Measurements from ENCODE around the gene CD109. TPM values are rescaled to one million over a fixed set of nuclear protein-coding genes. Genes with fewer than 3 reads are reported as not detected.

CD109 gene
- total RNA-seq, 2 experiments from 2014 or later: 7.2 to 9.1 TPM

- no peaks in the 10 kb centered on the region for H3K27me3 Mint-ChIP-seq
- no peak overlapping the region for H3K27ac Mint-ChIP-seq
- CTCF ChIA-PET: interaction anchor here (0.6 to 4.3 kb wide), 34 partner anchors 10 to 1510 kb away, joined by 3 to 174 read pairs (median 4); partner anchors contain the start of genes CD109, COL12A1, COX7A2 and SLC17A5
- intact Hi-C loops (cut with micrococcal nuclease): loop anchor here (1.0 kb wide), 1 partner anchor 58 kb away; no protein-coding TSS in a partner anchor
- peaks cover 4% of the 10 kb centered on the region for H3K36me3 Mint-ChIP-seq
- H3K9me3 Mint-ChIP-seq: no peaks in the 10 kb centered on the region
- no peak overlapping the region for H3K4me3 Mint-ChIP-seq
- peaks cover 10% of the 10 kb centered on the region for H3K4me1 Mint-ChIP-seq (ENCODE audit: low read depth)
- DNase-seq: peak; percentile 81
- POLR2A ChIA-PET: no interaction called here
Measured at GRCh38 chr6:73732845-73733675, 37.1 kb downstream of the CD109 start.

GRCh38 chr6:73733791-73734190, 37.8 kb downstream of the CD109 start:
- H3K9me3 Mint-ChIP-seq: no peaks in the 10 kb centered on the region
- H3K4me3 Mint-ChIP-seq: no peak overlapping the region
- intact Hi-C loops (cut with micrococcal nuclease): loop anchor here (1.0 kb wide), 1 partner anchor 58 kb away; no protein-coding TSS in a partner anchor
- peaks cover 4% of the 10 kb centered on the region for H3K36me3 Mint-ChIP-seq
- CTCF ChIA-PET: interaction anchor here (0.6 to 4.3 kb wide), 30 partner anchors 10 to 1509 kb away, joined by 3 to 174 read pairs (median 4); partner anchors contain the start of genes CD109, COL12A1, COX7A2 and SLC17A5
- H3K27ac Mint-ChIP-seq: no peak overlapping the region
- no peaks in the 10 kb centered on the region for H3K27me3 Mint-ChIP-seq
- DNase-seq: no peak
- POLR2A ChIA-PET: no interaction called here
- H3K4me1 Mint-ChIP-seq (ENCODE audit: low read depth): peaks cover 6% of the 10 kb centered on the region

- Mint-ChIP-seq H3K27me3 (no peaks in the 10 kb centered on the region), H3K9me3 (no peaks in the 10 kb centered on the region), H3K36me3 (peaks cover 4% of the 10 kb centered on the region), H3K4me1 (ENCODE audit: low read depth) (peaks cover 2% of the 10 kb centered on the region), H3K27ac (no peak overlapping the region), H3K4me3 (no peak overlapping the region)
- no peak for DNase-seq
- POLR2A ChIA-PET: no interaction called here
- intact Hi-C loops (cut with micrococcal nuclease): loop anchor here (5.0 kb wide), 1 partner anchor 357 kb away; no protein-coding TSS in a partner anchor
- CTCF ChIA-PET: no interaction called here
Measured at GRCh38 chr6:73734832-73735453, 38.9 kb downstream of the CD109 start.

- ChIA-PET CTCF (interaction anchor here (0.6 to 9.1 kb wide), 18 partner anchors 9 to 1479 kb away, joined by 3 to 169 read pairs (median 4); no protein-coding TSS in a partner anchor), POLR2A (interaction anchor here (0.6 kb wide), 1 partner anchor 1488 kb away, joined by 5 read pairs; no protein-coding TSS in a partner anchor)
- intact Hi-C loops (cut with micrococcal nuclease): loop anchor here (1.0 to 5.0 kb wide), 3 partner anchors 117 to 1470 kb away; no protein-coding TSS in a partner anchor
- Mint-ChIP-seq H3K27me3 (no peaks in the 10 kb centered on the region), H3K4me1 (ENCODE audit: low read depth) (no peaks in the 10 kb centered on the region), H3K27ac (no peak overlapping the region), H3K9me3 (no peaks in the 10 kb centered on the region), H3K4me3 (no peak overlapping the region), H3K36me3 (no peaks in the 10 kb centered on the region)
- DNase-seq: no peak
Measured at GRCh38 chr6:73738367-73739028, 42.5 kb downstream of the CD109 start.

GRCh38 chr6:73739096-73739495, 43.1 kb downstream of the CD109 start:
- Mint-ChIP-seq H3K36me3 (no peaks in the 10 kb centered on the region), H3K4me1 (ENCODE audit: low read depth) (no peaks in the 10 kb centered on the region), H3K27me3 (no peaks in the 10 kb centered on the region), H3K27ac (no peak overlapping the region), H3K4me3 (no peak overlapping the region), H3K9me3 (no peaks in the 10 kb centered on the region)
- no peak for DNase-seq
- CTCF ChIA-PET: interaction anchor here (0.6 to 9.1 kb wide), 17 partner anchors 10 to 1478 kb away, joined by 3 to 169 read pairs (median 4); no protein-coding TSS in a partner anchor
- POLR2A ChIA-PET: interaction anchor here (0.6 kb wide), 1 partner anchor 1487 kb away, joined by 5 read pairs; no protein-coding TSS in a partner anchor
- intact Hi-C loops (cut with micrococcal nuclease): loop anchor here (1.0 to 5.0 kb wide), 3 partner anchors 116 to 1470 kb away; no protein-coding TSS in a partner anchor

- Mint-ChIP-seq H3K4me1 (ENCODE audit: low read depth) (no peaks in the 10 kb centered on the region), H3K36me3 (no peaks in the 10 kb centered on the region), H3K4me3 (no peak overlapping the region), H3K27me3 (no peaks in the 10 kb centered on the region), H3K27ac (no peak overlapping the region), H3K9me3 (no peaks in the 10 kb centered on the region)
- intact Hi-C loops (cut with micrococcal nuclease): no loop called here
- ChIA-PET CTCF (interaction anchor here (3.2 to 9.1 kb wide), 2 partner anchors 10 to 1467 kb away, joined by 20 to 169 read pairs; no protein-coding TSS in a partner anchor), POLR2A (no interaction called here)
- no peak for DNase-seq
Measured at GRCh38 chr6:73742433-73742832, 46.4 kb downstream of the CD109 start.

- CTCF ChIA-PET: interaction anchor here (3.2 to 9.1 kb wide), 2 partner anchors 10 to 1466 kb away, joined by 20 to 169 read pairs; no protein-coding TSS in a partner anchor
- no peaks in the 10 kb centered on the region for H3K4me1 Mint-ChIP-seq (ENCODE audit: low read depth)
- H3K4me3 Mint-ChIP-seq: no peak overlapping the region
- intact Hi-C loops (cut with micrococcal nuclease): no loop called here
- H3K9me3 Mint-ChIP-seq: no peaks in the 10 kb centered on the region
- no peak for DNase-seq
- POLR2A ChIA-PET: no interaction called here
- no peaks in the 10 kb centered on the region for H3K36me3 Mint-ChIP-seq
- no peaks in the 10 kb centered on the region for H3K27me3 Mint-ChIP-seq
- H3K27ac Mint-ChIP-seq: no peak overlapping the region
Measured at GRCh38 chr6:73743081-73743480, 47.1 kb downstream of the CD109 start.

- H3K27me3 Mint-ChIP-seq: no peaks in the 10 kb centered on the region
- POLR2A ChIA-PET: no interaction called here
- DNase-seq: no peak
- no peak overlapping the region for H3K4me3 Mint-ChIP-seq
- H3K9me3 Mint-ChIP-seq: no peaks in the 10 kb centered on the region
- no peak overlapping the region for H3K27ac Mint-ChIP-seq
- no peaks in the 10 kb centered on the region for H3K36me3 Mint-ChIP-seq
- CTCF ChIA-PET: interaction anchor here (3.2 to 9.1 kb wide), 2 partner anchors 11 to 1466 kb away, joined by 20 to 169 read pairs; no protein-coding TSS in a partner anchor
- H3K4me1 Mint-ChIP-seq (ENCODE audit: low read depth): no peaks in the 10 kb centered on the region
- intact Hi-C loops (cut with micrococcal nuclease): no loop called here
Measured at GRCh38 chr6:73743556-73743955, 47.6 kb downstream of the CD109 start.

- no peak overlapping the region for H3K27ac Mint-ChIP-seq
- no peak for DNase-seq
- H3K27me3 Mint-ChIP-seq: no peaks in the 10 kb centered on the region
- POLR2A ChIA-PET: no interaction called here
- H3K9me3 Mint-ChIP-seq: no peaks in the 10 kb centered on the region
- H3K4me1 Mint-ChIP-seq (ENCODE audit: low read depth): no peaks in the 10 kb centered on the region
- H3K36me3 Mint-ChIP-seq: no peaks in the 10 kb centered on the region
- intact Hi-C loops (cut with micrococcal nuclease): loop anchor here (5.0 kb wide), 1 partner anchor 41 kb away; no protein-coding TSS in a partner anchor
- no peak overlapping the region for H3K4me3 Mint-ChIP-seq
- CTCF ChIA-PET: no interaction called here
Measured at GRCh38 chr6:73746787-73747186, 50.8 kb downstream of the CD109 start.

GRCh38 chr6:73747289-73747688, 51.3 kb downstream of the CD109 start:
- H3K36me3 Mint-ChIP-seq: no peaks in the 10 kb centered on the region
- H3K9me3 Mint-ChIP-seq: no peaks in the 10 kb centered on the region
- H3K4me1 Mint-ChIP-seq (ENCODE audit: low read depth): no peaks in the 10 kb centered on the region
- DNase-seq: no peak
- no peaks in the 10 kb centered on the region for H3K27me3 Mint-ChIP-seq
- no peak overlapping the region for H3K4me3 Mint-ChIP-seq
- intact Hi-C loops (cut with micrococcal nuclease): loop anchor here (5.0 kb wide), 1 partner anchor 40 kb away; no protein-coding TSS in a partner anchor
- POLR2A ChIA-PET: no interaction called here
- CTCF ChIA-PET: interaction anchor here (2.5 to 3.4 kb wide), 3 partner anchors 8 to 1462 kb away, joined by 16 to 23 read pairs (median 16); no protein-coding TSS in a partner anchor
- H3K27ac Mint-ChIP-seq: no peak overlapping the region

- H3K27me3 Mint-ChIP-seq: peaks cover 2% of the 10 kb centered on the region
- H3K4me3 Mint-ChIP-seq: no peak overlapping the region
- H3K36me3 Mint-ChIP-seq: no peaks in the 10 kb centered on the region
- no peak overlapping the region for H3K27ac Mint-ChIP-seq
- no peak for DNase-seq
- POLR2A ChIA-PET: no interaction called here
- H3K4me1 Mint-ChIP-seq (ENCODE audit: low read depth): no peaks in the 10 kb centered on the region
- CTCF ChIA-PET: no interaction called here
- no peaks in the 10 kb centered on the region for H3K9me3 Mint-ChIP-seq
- intact Hi-C loops (cut with micrococcal nuclease): no loop called here
Measured at GRCh38 chr6:73752943-73753342, 56.9 kb downstream of the CD109 start.

All from activated CD4-positive, alpha-beta memory T cell treated with anti-CD3 and anti-CD28 coated beads for 36 hours (primary cell).